Posterior vena cava (tissue), 2 donors: ENCODE measurements around the gene RNF212. TPM values are rescaled to one million over a fixed set of nuclear protein-coding genes. Genes with fewer than 3 reads are reported as not detected.
"Not testable (repeated sequence)": the region's sequence is repeated elsewhere in the genome, so short reads cannot be mapped to it uniquely, and the experiment has no call there.

Experiments used
- DNase-seq: peaks from one replicate; pipeline ENCODE4 v3.0.0-alpha.2; 2020; ENCODE audit warnings: low spot score
- intact Hi-C, 2 donors: fragments of 100-400 bp; cut with DNase I; formaldehyde crosslinking; loops; one replicate each; pipeline versions ENCODE4 v1.14.1 to v1.14.2; 2022 to 2023
- total RNA-seq, 2 donors: library from RNA; stranded (reverse); fragmentation: NEBNext Ultra II Directional; extraction: Animal tissue kit (Norgen Biotek cat#: 25700); gene quantifications; one replicate each; pipeline ENCODE4 v1.2.1, GENCODE V29; 2021
- donor health status: DM: yes; HTN: yes; CAD: no.
- donor health status: DM: yes; HTN: yes; CAD: no.

RNF212 gene
- total RNA-seq, 2 donors from 2014 or later: 0.76 to 4.0 TPM

- peak; percentile 0 for DNase-seq
- intact Hi-C loops: not testable (repeated sequence)
Measured at GRCh38 chr4:1054696-1055242, 58.6 kb downstream of the RNF212 start.

GRCh38 chr4:1053891-1054290 lies 59.5 kb downstream of the RNF212 start:
- DNase-seq: peak; percentile 34
- intact Hi-C loops: not testable (repeated sequence)

- intact Hi-C loops: no loop called here
- peak; percentile 81 for DNase-seq
Measured at GRCh38 chr4:1053080-1053661, 60.2 kb downstream of the RNF212 start.

- peak; percentile 69 for DNase-seq
- intact Hi-C loops: no loop called here
Measured at GRCh38 chr4:1052231-1052671, 61.1 kb downstream of the RNF212 start.

- intact Hi-C loops: no loop called here
- peak; percentile 19 for DNase-seq
Measured at GRCh38 chr4:1051472-1051871, 61.9 kb downstream of the RNF212 start.

- intact Hi-C loops: no loop called here
- DNase-seq: peak; percentile 60
Measured at GRCh38 chr4:1050486-1051213, 62.7 kb downstream of the RNF212 start.

- DNase-seq: peak; percentile 77
- intact Hi-C loops: no loop called here
Measured at GRCh38 chr4:1049591-1049905, 63.8 kb downstream of the RNF212 start.

GRCh38 chr4:1048773-1049590 lies 64.4 kb downstream of the RNF212 start:
- intact Hi-C loops: no loop called here
- peak; percentile 78 for DNase-seq

- peak; percentile 72 for DNase-seq
- intact Hi-C loops: loop anchor here in 1 of 2 donors (1.0 kb wide), 1 partner anchor 76 kb away; no protein-coding TSS in a partner anchor
Measured at GRCh38 chr4:1047976-1048772, 65.2 kb downstream of the RNF212 start.

- DNase-seq: peak; percentile 79
- intact Hi-C loops: loop anchor here in 1 of 2 donors (1.0 kb wide), 1 partner anchor 75 kb away; no protein-coding TSS in a partner anchor
Measured at GRCh38 chr4:1047106-1047975, 66.0 kb downstream of the RNF212 start.

GRCh38 chr4:1046581-1047011 lies 66.8 kb downstream of the RNF212 start:
- peak; percentile 89 for DNase-seq
- intact Hi-C loops: loop anchor here in 1 of 2 donors (1.0 kb wide), 1 partner anchor 74 kb away; no protein-coding TSS in a partner anchor

GRCh38 chr4:1045595-1046201 lies 67.7 kb downstream of the RNF212 start:
- intact Hi-C loops: no loop called here
- peak; percentile 63 for DNase-seq

GRCh38 chr4:1045193-1045594 lies 68.2 kb downstream of the RNF212 start:
- peak; percentile 75 for DNase-seq
- intact Hi-C loops: no loop called here

- DNase-seq: peak; percentile 74
- intact Hi-C loops: no loop called here
Measured at GRCh38 chr4:1044469-1045192, 68.7 kb downstream of the RNF212 start.

GRCh38 chr4:1043651-1044468 lies 69.5 kb downstream of the RNF212 start:
- peak; percentile 98 for DNase-seq
- intact Hi-C loops: no loop called here

- no peak for DNase-seq
- intact Hi-C loops: no loop called here
Measured at GRCh38 chr4:1043162-1043561, 70.2 kb downstream of the RNF212 start.
